Hepatocyte (in vitro differentiated cells): ENCODE measurements around the gene SRPK2.

Experiments used
- EZH2 ChIP-seq: fragments of 200-600 bp; sonication (generic); IDR thresholded peaks from 2 replicates; pipeline ENCODE4 v1.6.1; 2016; ENCODE audit warnings: antibody characterized with exemption, mild to moderate bottlenecking, borderline replicate concordance
- TF ChIP-seq, protein P1 (sequence below): fragments of 200-600 bp; sonication (generic); IDR thresholded peaks from 2 replicates; pipeline ENCODE4 v1.5.1; 2016; ENCODE audit warnings: antibody characterized with exemption, mild to moderate bottlenecking; ENCODE audit not compliant: poor library complexity

DNA sequence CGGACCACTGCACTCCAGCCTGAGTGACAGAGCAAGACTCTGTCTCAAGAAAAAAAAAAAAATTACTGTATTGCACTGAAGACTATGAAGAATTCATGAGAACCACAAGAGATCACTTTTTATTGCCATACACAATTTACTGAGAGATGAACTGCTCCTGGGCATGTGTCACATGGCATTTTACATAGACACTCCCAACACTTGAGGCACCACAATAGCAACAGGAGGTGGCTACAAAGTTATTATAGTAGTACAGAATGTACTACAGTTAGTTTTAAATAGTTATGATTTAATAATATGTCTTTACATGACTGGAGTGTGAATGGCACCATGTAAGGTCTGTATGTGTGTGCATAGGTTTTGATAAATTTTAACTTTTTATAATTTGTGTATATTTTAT lies 304.1 kb downstream of the SRPK2 start:
- TF ChIP-seq, protein P1, sequence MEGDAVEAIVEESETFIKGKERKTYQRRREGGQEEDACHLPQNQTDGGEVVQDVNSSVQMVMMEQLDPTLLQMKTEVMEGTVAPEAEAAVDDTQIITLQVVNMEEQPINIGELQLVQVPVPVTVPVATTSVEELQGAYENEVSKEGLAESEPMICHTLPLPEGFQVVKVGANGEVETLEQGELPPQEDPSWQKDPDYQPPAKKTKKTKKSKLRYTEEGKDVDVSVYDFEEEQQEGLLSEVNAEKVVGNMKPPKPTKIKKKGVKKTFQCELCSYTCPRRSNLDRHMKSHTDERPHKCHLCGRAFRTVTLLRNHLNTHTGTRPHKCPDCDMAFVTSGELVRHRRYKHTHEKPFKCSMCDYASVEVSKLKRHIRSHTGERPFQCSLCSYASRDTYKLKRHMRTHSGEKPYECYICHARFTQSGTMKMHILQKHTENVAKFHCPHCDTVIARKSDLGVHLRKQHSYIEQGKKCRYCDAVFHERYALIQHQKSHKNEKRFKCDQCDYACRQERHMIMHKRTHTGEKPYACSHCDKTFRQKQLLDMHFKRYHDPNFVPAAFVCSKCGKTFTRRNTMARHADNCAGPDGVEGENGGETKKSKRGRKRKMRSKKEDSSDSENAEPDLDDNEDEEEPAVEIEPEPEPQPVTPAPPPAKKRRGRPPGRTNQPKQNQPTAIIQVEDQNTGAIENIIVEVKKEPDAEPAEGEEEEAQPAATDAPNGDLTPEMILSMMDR: no peak
- no peak for TF ChIP-seq EZH2
